Upper lobe of left lung (tissue), 4 donors: ENCODE measurements around the gene GRID1.

ENCODE experiments used
- CTCF ChIP-seq, 6 experiments: fragments of 450-650 bp in 4 of 6; fragments of 200-600 bp in 2 of 6; sonication (generic) in 2 of 6; IDR thresholded peaks; one replicate each; pipeline ENCODE4 v1.5.1; 2016 to 2019; ENCODE audit warnings: antibody characterized with exemption in 6 of 6
- EP300 ChIP-seq, 4 donors: sonication (generic); formaldehyde crosslinking; IDR thresholded peaks; one replicate each; pipeline ENCODE4 v1.5.1; 2017; ENCODE audit warnings: antibody characterized with exemption in 4 of 4, control low read depth in 2 of 4

- TF ChIP-seq CTCF (IDR thresholded peaks at IDR 0.05) (no peak), EP300 (IDR thresholded peaks at IDR 0.05) (no peak)
These were observed 3.9 kb downstream of the GRID1 start for GRCh38 chr10:86362586-86363183.
